PC-3 (cell line): ENCODE data around the gene TSPAN17.

Experiments
- CTCF ChIP-seq: fragments of 300-600 bp; sonication (generic); conservative IDR thresholded peaks from 2 replicates; pipeline ENCODE4 v1.5.1; 2017; ENCODE audit warnings: antibody characterized with exemption, low read depth, mild to moderate bottlenecking, low read length
- EZH2phosphoT487 ChIP-seq: fragments of 300-600 bp; sonication (generic); IDR thresholded peaks from 2 replicates; pipeline ENCODE4 v1.6.1; 2018; ENCODE audit warnings: mild to moderate bottlenecking, antibody characterized with exemption, low read length, borderline replicate concordance

DNA sequence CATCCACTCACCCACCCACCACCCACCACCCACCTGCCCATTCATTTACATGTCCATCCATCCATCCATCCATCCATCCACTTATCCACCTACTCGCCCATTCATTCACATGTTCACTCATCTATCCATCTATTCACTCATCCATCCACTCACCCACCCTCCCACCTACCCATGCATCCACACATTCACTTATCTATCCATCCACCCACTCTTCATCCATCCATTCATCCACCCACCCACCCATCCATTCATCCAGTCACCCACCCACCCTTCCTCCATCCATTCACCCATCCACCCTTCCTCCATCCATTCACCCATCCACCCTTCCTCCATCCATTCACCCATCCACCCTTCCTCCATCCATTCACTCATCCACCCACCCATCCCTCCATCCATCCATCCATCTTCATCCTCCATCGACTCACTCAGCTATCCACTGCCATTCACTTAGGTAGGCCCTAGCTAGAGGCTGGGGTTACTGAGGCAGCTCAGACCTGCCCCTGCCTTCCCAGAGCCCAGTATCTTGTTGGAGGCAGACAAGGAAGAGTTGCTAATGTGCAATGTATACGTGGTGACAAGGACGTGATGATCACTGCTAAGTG, 12.7 kb downstream of the TSPAN17 start:
- TF ChIP-seq CTCF (no peak), EZH2phosphoT487 (no peak)
